NCI-H526 (cell line): Measurements from ENCODE around the gene DAW1.
"Not testable (repeated sequence)": the region's sequence is repeated elsewhere in the genome, so short reads cannot be mapped to it uniquely, and the experiment has no call there.

Experiments used
- DNase-seq, 2 experiments: peaks; one replicate each; lab custom pipeline; 2025; lab: John Stamatoyannopoulos, UW

Gene DAW1

GRCh38 chr2:227914362-227914761, 42.9 kb downstream of the DAW1 start:
- DNase-seq = no peak

GRCh38 chr2:227921648-227922047, 50.2 kb downstream of the DAW1 start:
- no peak for DNase-seq

GRCh38 chr2:227932001-227932400, 60.6 kb downstream of the DAW1 start:
- no peak for DNase-seq

GRCh38 chr2:227932403-227932802, 61.0 kb downstream of the DAW1 start:
- no peak for DNase-seq

- no peak for DNase-seq
These were observed 62.5 kb downstream of the DAW1 start for GRCh38 chr2:227933884-227934283.

GRCh38 chr2:227936249-227936648, 64.8 kb downstream of the DAW1 start:
- not testable (repeated sequence) for DNase-seq

GRCh38 chr2:227939271-227940027, 68.0 kb downstream of the DAW1 start:
- DNase-seq = peak in 1 of 2 experiments; percentile 36

GRCh38 chr2:227942021-227942420, 70.6 kb downstream of the DAW1 start:
- DNase-seq = no peak

GRCh38 chr2:227942965-227943364, 71.5 kb downstream of the DAW1 start:
- DNase-seq = no peak

GRCh38 chr2:227960317-227960716, 88.9 kb downstream of the DAW1 start:
- DNase-seq = no peak

GRCh38 chr2:227971619-227972230, 100.3 kb downstream of the DAW1 start:
- no peak for DNase-seq

GRCh38 chr2:227973241-227973640, 101.8 kb downstream of the DAW1 start:
- no peak for DNase-seq
